Spleen (tissue), 7 donors: Measurements from ENCODE around the gene DLG3.
"Not testable (repeated sequence)": the region's sequence is repeated elsewhere in the genome, so short reads cannot be mapped to it uniquely, and the experiment has no call there.

ENCODE experiments used
- POLR2A ChIP-seq, 3 donors: fragments of 450-650 bp; IDR thresholded peaks; one replicate each; pipeline ENCODE4 v1.5.1; 2017; ENCODE audit warnings: antibody characterized with exemption in 3 of 3, mild to moderate bottlenecking in 1 of 3
- POLR2AphosphoS5 ChIP-seq, 3 donors: sonication (generic); formaldehyde crosslinking; IDR thresholded peaks; one replicate each; pipeline ENCODE4 v1.5.1; 2017; ENCODE audit warnings: antibody characterized with exemption in 3 of 3
- TF ChIP-seq, protein P1 (sequence below), 11 experiments: fragments of 200-600 bp in 7 of 11; fragments of 450-650 bp in 4 of 11; sonication (generic) in 4 of 11; IDR thresholded peaks in 8 of 11; conservative IDR thresholded peaks in 3 of 11; 1 replicate in 7 of 11; 2 replicates in 4 of 11; pipeline versions ENCODE4 v1.4.0 to v1.8.0; 2016 to 2021; ENCODE audit warnings: antibody characterized with exemption in 11 of 11, inconsistent platforms in 4 of 11, mild to moderate bottlenecking in 1 of 11
- donor health status: DM: no; HTN: no; CAD: no; lungs with moderate emphysema.
- donor health status: DM: no; HTN: no; CAD: no.
- donor health status: DM: no; HTN: no; CAD: no.

DNA sequence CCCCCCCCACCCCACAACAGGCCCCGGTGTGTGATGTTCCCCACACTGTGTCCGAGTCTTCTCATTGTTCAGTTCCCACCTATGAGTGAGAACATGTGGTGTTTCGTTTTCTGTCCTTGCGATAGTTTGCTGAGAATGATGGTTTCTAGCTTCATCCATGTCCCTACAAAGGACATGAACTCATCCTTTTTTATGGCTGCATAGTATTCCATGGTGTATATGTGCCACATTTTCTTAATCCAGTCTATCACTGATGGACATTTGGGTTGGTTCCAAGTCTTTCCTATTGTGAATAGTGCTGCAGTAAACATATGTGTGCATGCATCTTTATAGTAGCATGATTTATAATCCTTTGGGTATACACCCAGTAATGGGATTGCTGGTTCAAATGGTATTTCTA lies 70.6 kb downstream of the DLG3 start:
- TF ChIP-seq, protein P1, sequence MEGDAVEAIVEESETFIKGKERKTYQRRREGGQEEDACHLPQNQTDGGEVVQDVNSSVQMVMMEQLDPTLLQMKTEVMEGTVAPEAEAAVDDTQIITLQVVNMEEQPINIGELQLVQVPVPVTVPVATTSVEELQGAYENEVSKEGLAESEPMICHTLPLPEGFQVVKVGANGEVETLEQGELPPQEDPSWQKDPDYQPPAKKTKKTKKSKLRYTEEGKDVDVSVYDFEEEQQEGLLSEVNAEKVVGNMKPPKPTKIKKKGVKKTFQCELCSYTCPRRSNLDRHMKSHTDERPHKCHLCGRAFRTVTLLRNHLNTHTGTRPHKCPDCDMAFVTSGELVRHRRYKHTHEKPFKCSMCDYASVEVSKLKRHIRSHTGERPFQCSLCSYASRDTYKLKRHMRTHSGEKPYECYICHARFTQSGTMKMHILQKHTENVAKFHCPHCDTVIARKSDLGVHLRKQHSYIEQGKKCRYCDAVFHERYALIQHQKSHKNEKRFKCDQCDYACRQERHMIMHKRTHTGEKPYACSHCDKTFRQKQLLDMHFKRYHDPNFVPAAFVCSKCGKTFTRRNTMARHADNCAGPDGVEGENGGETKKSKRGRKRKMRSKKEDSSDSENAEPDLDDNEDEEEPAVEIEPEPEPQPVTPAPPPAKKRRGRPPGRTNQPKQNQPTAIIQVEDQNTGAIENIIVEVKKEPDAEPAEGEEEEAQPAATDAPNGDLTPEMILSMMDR (IDR thresholded peaks at IDR 0.05 in 8 of 11, conservative IDR thresholded peaks at IDR 0.05 in 3 of 11): not testable (repeated sequence)
- not testable (repeated sequence) for TF ChIP-seq POLR2AphosphoS5, POLR2A (IDR thresholded peaks at IDR 0.05)
